Esophagus (tissue), 2 donors: ENCODE results near the gene APCS. TPM values are rescaled to one million over a fixed set of nuclear protein-coding genes. Genes with fewer than 3 reads are reported as not detected.

ENCODE experiments used
- H3K27ac ChIP-seq, 2 donors: one replicate each; pipeline ENCODE4 v1.5.1; 2013; ENCODE audit warnings: low read depth in 2 of 2, mild to moderate bottlenecking in 2 of 2, inconsistent platforms in 1 of 2, low read length in 1 of 2, moderate library complexity in 1 of 2
- H3K27me3 ChIP-seq, 2 donors: one replicate each; pipeline ENCODE4 v1.6.1; 2013; ENCODE audit warnings: low read length in 2 of 2, control low read depth in 1 of 2, mild to moderate bottlenecking in 1 of 2; ENCODE audit not compliant: insufficient read depth in 2 of 2, control insufficient read depth in 1 of 2
- H3K36me3 ChIP-seq, 2 donors: one replicate each; pipeline ENCODE4 v1.6.1; 2013; ENCODE audit warnings: low read length in 1 of 2; ENCODE audit not compliant: control insufficient read depth in 2 of 2, insufficient read depth in 2 of 2
- H3K4me1 ChIP-seq, 2 donors: one replicate each; pipeline ENCODE4 v1.6.1; 2013; ENCODE audit warnings: low read length in 1 of 2; ENCODE audit not compliant: control insufficient read depth in 2 of 2, insufficient read depth in 2 of 2
- H3K4me3 ChIP-seq, 2 donors: one replicate each; pipeline ENCODE4 v1.5.1; 2013; ENCODE audit warnings: low read length in 2 of 2, mild to moderate bottlenecking in 2 of 2, low read depth in 1 of 2, moderate library complexity in 1 of 2
- H3K9me3 ChIP-seq, 2 donors: one replicate each; pipeline ENCODE4 v1.6.1; 2013; ENCODE audit warnings: mild to moderate bottlenecking in 2 of 2, low read depth in 1 of 2, low read length in 1 of 2, moderate library complexity in 1 of 2; ENCODE audit not compliant: control insufficient read depth in 2 of 2, insufficient read depth in 1 of 2
- WGBS, 2 donors: extraction: QIAGEN DNeasy Blood & Tissue Kit; methylation state at CpG; one replicate each; pipeline ENCODE4 v1.1.7; 2013; 5-methylcytosine and 5-hydroxymethylcytosine counted together
- polyA plus RNA-seq, 2 donors: library from polyadenylated mRNA; stranded (reverse); fragments of 200-250 nt; gene quantifications; one replicate each; pipeline ENCODE4 v1.2.3, GENCODE V29; 2013
- donor health status: healthy with polysubstance abuse.
- donor health status: Bipolar disorder and iron deficiency.

APCS gene
- polyA plus RNA-seq, 2 donors: not detected

DNA sequence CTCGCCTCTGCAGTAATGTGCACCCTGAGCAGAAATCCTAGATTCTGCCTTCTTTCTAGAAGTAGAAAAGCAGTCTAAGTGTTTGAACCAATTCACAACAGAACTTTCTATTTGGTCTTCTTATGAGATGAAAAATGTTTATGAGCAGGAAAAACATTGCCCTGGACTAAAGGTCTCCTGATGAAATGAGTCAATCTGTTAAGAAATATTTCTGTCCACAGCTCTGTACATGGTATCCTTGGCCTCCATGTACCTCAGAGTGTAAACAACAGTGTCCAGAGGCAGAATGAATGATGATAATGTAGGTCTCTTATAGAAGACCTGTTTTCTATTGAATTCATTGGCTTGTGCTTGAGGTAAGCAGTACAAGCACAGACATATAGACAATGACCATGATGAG lies 6.2 kb upstream of the APCS start:
- no peaks in the 10 kb centered on the region for H3K27me3 ChIP-seq
- H3K9me3 ChIP-seq: no peaks in the 10 kb centered on the region
- H3K36me3 ChIP-seq: no peaks in the 10 kb centered on the region
- no peaks in the 10 kb centered on the region for H3K4me1 ChIP-seq
- 76 to 77% methylated on average over 1 of the region's 1 CpG for WGBS, 2 donors
- H3K4me3 ChIP-seq: no peak overlapping the region
- H3K27ac ChIP-seq: no peak overlapping the region

DNA sequence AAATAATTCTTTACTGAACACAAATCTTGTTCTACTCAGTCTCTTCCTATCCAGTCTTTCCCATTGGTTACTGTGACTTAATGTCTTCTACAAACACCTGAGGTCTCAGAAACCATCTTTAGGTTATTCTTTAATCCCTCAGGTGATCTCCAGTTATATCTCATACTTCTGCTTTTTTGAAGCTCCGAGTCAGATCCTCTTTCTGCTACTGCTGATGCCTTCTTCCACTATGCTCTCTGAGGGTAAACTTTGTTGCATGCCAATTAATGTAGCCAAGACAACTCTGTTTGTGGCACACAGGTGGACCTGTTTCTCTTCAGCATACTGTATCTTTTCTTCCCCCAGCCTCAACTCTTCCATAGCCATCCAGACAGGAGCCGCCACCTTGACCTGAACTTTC lies 3.1 kb upstream of the APCS start:
- no peaks in the 10 kb centered on the region for H3K27me3 ChIP-seq
- H3K4me3 ChIP-seq: no peak overlapping the region
- H3K9me3 ChIP-seq: no peaks in the 10 kb centered on the region
- H3K36me3 ChIP-seq: no peaks in the 10 kb centered on the region
- no peaks in the 10 kb centered on the region for H3K4me1 ChIP-seq
- 76 to 79% methylated on average over 2 of the region's 2 CpGs for WGBS, 2 donors
- H3K27ac ChIP-seq: no peak overlapping the region

DNA sequence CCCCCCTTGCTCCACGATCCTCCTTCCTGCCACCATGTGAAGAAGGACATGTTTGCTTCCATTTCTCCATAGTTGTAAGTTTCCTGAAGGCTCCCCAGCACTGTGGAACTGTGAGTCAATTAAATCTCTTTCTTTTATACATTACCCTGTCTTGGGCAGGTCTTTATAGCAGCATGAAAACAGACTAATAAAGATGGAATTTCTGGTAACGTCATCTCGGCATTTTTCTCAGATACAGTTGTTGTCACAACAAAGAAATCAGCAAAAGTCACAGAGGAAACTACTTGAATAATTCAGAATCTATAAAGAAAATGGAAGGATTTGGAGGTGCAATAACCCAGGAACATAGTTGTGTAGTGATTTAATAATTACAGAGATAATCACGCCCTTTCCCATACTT lies 4.4 kb downstream of the APCS start:
- no peaks in the 10 kb centered on the region for H3K9me3 ChIP-seq
- no peaks in the 10 kb centered on the region for H3K4me1 ChIP-seq
- WGBS, 2 donors: 82 to 89% methylated on average over 4 of the region's 4 CpGs
- H3K4me3 ChIP-seq: no peak overlapping the region
- no peak overlapping the region for H3K27ac ChIP-seq
- H3K36me3 ChIP-seq: no peaks in the 10 kb centered on the region
- H3K27me3 ChIP-seq: peaks cover 0 to 2% of the 10 kb centered on the region in 2 donors

DNA sequence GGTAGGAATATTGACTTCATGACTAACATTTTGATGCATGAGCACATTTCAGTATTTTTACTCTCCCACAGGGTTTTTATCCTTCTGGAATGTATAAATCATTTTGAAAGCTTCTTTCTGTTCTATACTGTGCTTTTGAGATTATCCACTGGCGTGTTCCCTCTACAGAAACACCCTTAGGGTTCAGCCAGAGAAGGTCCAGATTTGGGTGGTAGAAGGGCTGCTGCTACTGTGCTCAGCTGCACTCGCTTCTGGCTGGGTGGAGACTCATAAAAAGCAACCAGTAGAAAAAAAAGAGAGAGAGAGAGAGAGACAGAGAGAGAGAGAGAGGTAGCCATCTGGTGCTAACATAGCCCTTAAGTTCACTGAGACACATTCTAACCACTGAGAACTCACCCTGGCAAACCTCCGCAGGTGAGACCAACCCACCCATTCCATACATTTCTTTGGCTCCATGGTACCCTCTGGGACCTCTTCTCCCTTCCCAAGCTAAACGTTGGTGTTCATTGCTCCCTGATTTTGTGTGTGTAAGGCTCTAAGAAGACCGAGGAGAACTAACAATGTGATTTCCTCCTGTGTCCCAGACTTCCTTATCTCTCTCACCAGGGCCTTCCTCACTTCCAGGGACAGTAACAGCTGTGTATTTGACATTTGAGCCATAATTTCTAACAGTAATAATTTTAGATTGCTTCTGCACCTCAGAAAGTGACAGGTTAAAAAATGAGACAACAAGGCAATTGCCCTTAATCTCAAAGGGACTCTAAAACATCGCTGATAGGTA lies 7.2 kb downstream of the APCS start:
- Histone ChIP-seq H3K4me1 (no peaks in the 10 kb centered on the region), H3K9me3 (no peaks in the 10 kb centered on the region), H3K27me3 (peaks cover 0 to 2% of the 10 kb centered on the region in 2 donors), H3K27ac (no peak overlapping the region), H3K4me3 (no peak overlapping the region), H3K36me3 (no peaks in the 10 kb centered on the region)
- WGBS, 2 donors: 42 to 44% methylated on average over 6 of the region's 6 CpGs

DNA sequence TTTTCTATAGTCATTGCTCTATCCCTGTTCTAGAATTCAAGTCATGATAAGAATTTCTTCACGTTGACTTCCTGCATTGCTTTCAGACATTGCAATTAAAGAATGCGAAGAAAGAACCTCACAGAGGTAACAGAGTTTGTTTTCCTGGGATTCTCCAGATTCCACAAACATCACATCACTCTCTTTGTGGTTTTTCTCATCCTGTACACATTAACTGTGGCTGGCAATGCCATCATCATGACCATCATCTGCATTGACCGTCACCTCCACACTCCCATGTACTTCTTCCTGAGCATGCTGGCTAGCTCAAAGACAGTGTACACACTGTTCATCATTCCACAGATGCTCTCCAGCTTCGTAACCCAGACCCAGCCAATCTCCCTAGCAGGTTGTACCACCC lies 10.6 kb downstream of the APCS start:
- Histone ChIP-seq H3K9me3 (no peaks in the 10 kb centered on the region), H3K27me3 (peaks cover 0 to 2% of the 10 kb centered on the region in 2 donors), H3K36me3 (no peaks in the 10 kb centered on the region), H3K4me1 (no peaks in the 10 kb centered on the region), H3K27ac (no peak overlapping the region), H3K4me3 (no peak overlapping the region)
- WGBS, 2 donors: 57 to 67% methylated on average over 4 of the region's 4 CpGs

DNA sequence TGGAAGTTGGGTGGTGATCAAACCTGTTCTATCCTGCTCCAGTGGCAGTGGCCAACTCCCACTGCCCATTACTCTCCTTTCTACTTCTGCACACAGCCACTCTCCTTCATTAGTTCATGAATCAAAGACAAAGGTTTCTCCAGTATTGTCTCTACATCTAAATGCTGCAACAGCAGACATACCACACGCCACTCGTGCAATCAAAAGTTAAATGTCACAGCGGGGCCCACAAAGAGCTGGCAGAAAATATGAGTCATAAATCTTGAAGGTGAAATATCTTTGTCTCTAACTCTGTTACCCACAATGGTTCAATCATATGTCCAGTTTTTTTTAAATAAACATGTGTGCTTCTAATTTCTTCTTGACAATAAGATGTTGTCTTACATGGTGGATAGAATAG lies 13.3 kb downstream of the APCS start:
- Histone ChIP-seq H3K36me3 (no peaks in the 10 kb centered on the region), H3K4me1 (no peaks in the 10 kb centered on the region), H3K4me3 (no peak overlapping the region), H3K9me3 (no peaks in the 10 kb centered on the region), H3K27me3 (no peaks in the 10 kb centered on the region), H3K27ac (no peak overlapping the region)
- WGBS, 2 donors: 81% methylated on average over 3 of the region's 3 CpGs

DNA sequence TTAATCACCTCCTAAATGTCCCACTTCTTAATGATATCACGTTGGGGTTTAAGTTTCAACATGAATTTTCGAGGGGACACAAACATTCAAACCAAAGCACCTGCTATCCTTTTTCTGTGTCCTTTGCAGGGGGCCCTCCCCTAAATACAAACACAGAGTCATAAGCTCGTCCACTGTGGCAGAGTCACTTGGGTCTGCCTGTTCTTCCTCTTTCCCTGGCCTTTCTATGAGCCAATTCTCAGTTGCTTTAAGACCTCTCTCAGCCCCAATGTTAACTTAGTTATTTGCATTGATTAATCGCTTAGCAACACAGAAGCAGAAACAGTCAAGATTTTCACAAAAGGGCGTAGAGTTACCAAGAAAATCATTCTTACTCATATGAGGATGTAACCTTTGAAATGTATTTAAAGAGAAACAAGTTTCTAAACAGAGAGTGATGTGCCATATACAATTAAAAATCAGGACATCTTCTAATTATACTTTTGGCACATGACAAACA lies 14.9 kb downstream of the APCS start:
- Histone ChIP-seq H3K9me3 (no peaks in the 10 kb centered on the region), H3K27me3 (no peaks in the 10 kb centered on the region), H3K4me1 (no peaks in the 10 kb centered on the region), H3K36me3 (no peaks in the 10 kb centered on the region), H3K27ac (no peak overlapping the region), H3K4me3 (no peak overlapping the region)
- WGBS, 2 donors: 45 to 53% methylated on average over 5 of the region's 5 CpGs

DNA sequence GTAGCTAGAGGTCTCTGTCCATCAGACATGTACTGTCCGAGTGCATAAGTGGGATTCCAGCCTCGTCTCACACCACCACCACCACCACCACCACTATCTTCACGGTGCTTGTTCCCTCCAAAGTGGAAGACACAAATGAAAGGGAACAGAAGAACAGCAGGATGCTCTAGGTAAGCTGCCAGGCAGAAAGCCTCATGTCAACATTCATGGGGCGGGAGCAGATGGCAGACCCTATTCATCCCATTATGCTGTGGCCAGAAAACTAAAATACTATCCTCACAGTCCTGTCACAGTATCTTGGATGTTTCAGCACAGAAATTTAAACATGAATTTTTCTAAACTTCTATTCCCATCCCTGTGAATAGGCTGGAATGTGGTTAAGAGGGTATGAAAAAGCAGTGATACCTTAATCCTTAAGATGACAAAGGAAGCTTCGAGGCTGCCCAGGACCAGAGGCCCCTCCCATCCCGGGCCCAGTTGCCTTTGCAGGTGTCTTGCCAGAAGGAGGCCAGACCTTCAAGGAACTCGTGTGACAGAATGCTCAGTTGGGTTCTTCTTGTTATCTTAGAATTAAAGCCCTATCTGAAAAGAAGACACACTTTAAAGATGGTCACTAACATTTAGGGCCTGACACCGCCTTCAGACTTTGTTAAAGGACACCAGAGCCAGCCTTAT lies 24.7 kb downstream of the APCS start:
- Histone ChIP-seq H3K4me1 (no peaks in the 10 kb centered on the region), H3K27me3 (no peaks in the 10 kb centered on the region)
- 70% methylated on average over 8 of the region's 8 CpGs for WGBS, 2 donors

DNA sequence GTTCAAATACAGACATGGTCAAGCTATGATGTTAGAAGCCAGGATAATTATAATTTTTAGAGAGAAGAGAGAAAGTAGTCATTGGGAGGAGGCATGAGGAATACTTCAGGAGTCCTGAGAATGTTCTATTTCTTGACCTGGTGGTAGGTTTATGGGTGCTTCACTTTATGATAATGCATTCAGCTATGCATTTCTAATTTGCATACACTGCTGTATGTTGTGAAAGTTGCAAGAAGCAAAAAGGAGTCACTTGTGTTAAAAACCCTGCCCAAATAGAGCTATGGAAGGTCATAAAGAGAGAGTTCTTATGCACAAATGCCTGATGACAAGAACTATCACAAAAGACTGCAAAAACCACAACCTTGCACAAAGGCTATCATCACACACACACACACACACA lies 45.3 kb downstream of the APCS start:
- Histone ChIP-seq H3K9me3 (no peaks in the 10 kb centered on the region), H3K27ac (no peak overlapping the region), H3K4me1 (no peaks in the 10 kb centered on the region), H3K4me3 (no peak overlapping the region), H3K27me3 (no peaks in the 10 kb centered on the region), H3K36me3 (no peaks in the 10 kb centered on the region)

More for the DNA sequence above, 24.7 kb downstream of the APCS start:
- Histone ChIP-seq H3K36me3 (no peaks in the 10 kb centered on the region), H3K9me3 (no peaks in the 10 kb centered on the region), H3K4me3 (no peak overlapping the region), H3K27ac (no peak overlapping the region)
